HG03460 (cell line): ENCODE data around the gene KCNJ5.

ENCODE experiments used
- ATAC-seq: cut with Tn5 transposase; IDR thresholded peaks from one replicate; pipeline ENCODE4 v1.9.1; 2021; ENCODE audit not compliant: unreplicated experiment

Gene KCNJ5

DNA sequence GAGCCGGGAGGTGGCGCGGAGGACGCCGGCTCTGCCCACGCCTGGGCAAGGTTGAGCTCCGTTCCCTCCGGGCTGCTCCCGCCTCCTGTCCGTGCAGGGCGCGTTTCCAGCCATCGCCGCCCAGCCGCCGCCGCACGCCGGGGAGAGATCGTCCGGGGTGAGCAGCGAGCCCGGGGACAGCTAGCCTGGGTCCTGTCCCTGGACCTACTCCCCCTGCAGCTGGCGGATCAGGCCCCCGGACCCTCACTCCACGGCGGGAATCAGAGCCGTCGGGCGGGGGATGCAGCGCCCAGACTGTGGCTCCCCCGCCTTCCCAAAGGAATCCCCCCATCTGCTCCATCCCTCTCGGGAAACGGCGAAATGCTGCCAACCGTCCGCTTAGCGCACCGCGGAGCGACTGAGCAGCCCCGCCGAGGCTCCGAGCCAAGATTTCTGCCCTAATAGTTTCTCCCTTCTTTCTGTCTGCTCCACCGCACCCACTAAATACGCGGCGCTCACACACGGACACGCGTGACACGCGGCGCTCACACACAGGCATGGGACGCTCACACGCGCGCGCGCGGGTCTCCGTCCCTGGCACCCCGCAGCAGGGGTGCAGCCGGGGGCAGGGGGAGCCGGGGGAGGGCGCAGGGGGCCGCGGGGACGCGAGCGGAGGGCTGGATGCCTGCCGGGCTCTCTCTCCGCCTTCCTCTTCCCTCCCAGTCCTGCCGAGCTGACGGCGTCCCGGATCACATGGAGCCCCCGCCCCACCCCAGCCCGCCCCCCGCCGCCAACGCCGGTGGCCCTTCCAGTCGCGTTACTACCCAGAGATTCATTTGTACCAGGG lies at the start of gene KCNJ5:
Gene KCNJ5, plus strand, starts transcription at position 814 of the 826 bp plus-strand sequence. CDS start 19,918 bp downstream, outside the sequence.
- no peak for ATAC-seq

DNA sequence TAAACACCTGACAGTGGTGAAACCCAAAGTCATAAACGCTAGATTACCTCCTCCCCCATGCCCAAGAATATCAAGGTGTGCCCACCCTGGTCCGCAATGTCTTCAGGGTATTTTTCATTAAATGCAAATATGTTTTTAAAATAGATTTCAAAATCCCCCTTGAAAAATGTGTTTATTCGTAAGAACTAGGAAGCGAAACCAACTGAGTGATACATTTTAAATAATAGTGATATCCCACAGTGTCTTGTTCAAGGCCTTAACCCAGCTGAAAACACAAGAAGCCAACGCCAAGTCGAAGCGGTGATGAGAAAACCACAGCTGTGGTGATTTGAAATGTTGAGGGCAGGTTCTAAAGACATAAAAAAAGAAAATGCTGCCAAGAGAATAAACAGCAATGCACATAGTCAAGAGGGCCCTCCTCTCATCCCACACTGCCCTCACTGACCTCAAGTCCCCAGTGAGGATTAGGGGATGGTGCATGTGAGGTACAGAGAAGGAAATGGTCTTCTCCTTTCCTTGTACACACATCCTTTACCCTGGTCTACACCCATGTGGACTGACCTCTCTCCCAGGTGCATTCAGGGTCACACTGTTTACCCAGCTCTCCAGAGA lies 49.6 kb upstream of the KCNJ5 start:
- ATAC-seq: peak; percentile 47

DNA sequence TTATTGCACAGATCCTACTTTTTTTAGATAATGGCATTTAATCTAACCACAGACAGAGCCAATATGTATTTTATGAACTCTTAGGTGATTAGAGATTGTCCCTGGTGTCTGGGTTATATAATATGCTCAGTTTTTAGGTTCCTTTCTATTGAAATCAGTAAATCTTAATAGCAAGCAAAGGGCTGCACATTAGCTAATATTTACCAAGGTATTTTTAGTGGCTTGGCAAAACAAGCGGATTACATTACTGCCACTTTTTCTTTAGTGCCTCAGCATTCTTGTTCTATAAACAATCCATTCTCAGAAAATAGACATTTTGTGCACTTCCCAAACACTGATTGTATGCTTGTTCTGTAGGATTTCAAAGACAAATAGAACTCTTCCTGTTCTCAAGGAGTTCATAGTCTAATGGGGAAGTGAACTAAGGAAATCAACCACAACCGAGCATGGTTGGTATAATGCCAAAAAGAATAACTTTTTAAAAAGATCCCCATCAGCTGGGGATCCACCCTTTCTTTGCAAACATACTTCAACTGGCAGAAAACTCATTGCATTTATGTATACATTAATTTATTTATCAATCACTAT lies 47.9 kb upstream of the KCNJ5 start:
- no peak for ATAC-seq

DNA sequence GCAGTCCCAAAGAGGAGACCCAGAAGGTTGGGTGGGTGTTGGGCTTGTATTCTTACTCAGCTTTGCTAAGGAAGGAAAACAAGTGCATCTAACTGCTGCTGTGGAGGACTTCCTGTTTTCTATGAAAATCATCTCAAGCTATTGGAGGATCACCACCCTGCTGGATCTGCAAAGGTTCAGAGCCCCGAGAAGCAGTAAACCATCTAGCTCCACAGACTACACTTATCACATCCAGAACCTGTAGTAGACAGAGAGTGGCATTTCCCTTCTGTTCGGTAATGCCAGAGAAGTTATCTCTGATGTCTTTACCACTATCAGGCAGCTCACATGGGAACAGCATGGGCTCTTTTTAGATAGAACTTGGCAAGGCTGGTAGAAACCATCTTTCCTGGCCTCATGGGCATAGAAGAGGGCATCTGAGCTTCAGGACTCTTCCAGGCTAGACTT lies 45.8 kb upstream of the KCNJ5 start:
- no peak for ATAC-seq

DNA sequence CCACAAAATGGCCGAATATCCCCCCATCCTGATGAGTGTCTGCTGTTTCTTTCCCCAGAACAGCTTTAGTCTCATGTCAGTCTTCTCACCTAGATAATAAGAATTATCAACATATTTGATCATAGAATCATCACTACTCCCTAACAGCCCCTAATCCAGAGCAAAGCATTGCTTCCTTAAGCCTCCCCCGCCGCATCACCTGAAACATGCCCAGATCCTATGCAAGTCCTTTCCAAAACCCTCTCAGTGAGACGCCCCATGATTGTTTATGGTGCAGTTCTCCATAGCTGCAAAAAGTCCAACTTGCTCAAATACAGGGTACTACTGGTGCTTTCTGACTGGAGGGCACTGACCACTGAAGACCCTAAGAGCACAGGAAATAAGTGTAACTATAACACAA lies 44.2 kb upstream of the KCNJ5 start:
- ATAC-seq: no peak

DNA sequence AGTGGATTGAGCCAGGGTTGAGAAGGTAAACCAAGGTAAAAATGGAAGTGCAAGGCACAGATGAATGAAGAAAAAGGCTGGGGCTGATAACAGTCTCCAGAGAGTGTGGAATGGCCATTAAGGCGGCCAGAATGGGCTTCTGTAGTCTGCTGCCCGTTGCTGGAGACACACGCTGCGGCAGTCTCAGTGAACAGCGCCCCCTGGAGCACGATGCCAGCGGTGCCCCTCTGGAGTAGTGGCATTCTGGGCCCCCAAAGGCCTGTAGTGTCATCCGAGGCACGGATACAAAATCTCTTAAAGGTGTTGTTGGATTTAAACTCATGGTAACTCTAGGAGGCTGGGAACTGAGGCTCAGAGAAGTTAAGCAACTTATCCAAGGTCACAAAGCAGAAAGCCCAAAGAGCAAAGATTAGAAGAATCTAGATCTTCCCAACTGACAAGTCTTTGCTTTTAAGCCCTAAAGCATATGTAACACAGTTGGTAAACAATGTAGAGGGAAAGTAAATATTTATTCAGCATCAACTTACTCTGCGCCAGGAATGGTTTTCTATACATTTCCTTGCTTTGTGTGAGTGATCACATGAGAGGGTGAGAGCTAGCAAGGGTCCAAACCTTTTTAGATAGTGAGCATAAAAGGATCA lies 42.2 kb upstream of the KCNJ5 start:
- ATAC-seq: peak; percentile 88

DNA sequence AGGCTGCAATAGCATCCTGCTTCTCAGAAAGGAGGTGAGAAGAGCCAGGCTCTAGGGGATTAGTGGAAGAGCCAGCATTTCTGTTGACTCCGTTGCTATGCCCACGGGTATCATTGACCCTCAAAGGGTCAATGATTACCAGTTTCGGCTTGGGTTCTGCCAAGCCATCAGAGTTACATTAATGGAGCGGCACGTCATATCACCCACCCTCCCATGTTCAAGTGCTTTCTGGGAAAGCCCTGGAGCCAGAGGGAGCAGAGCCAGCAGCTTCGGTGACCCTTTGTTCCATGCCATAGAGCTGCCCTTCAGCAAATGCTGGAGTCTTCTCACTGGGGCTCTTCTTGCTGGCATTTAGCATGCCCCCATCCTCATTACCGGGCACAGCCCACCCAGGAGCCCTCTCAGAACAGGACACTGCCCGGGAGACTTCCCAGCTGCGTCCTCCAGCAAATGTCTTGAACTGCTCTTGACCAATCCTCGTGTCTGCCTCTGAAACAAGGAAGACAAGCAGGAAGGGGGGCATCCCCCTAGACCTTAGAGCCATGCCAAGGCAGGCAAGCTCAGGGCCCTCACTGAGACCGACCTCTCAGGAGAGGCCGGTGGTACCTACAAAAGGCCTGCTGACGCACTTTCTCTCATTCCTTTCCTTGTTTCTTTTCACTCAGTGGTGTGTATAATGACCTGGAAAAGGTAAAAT lies 38.7 kb upstream of the KCNJ5 start:
- no peak for ATAC-seq

DNA sequence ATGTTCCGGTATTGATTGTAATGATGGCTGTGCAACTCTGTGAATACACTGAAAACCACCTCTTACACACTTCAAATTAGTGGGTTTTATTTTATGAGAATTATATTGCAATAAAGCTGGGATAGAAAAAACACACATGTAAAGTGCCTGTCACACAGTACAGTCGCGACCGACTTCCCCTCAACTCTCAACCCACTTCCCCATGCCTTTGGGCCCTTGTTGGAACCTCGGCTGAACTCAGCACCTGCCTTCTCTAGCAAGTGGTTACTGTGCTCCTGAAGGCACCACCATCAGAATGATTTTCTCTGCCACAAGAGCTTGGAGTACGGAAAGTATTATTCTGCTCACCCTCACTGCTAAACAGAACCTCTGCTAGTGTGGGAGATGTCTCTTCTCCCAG lies 37.6 kb upstream of the KCNJ5 start:
- ATAC-seq: no peak

DNA sequence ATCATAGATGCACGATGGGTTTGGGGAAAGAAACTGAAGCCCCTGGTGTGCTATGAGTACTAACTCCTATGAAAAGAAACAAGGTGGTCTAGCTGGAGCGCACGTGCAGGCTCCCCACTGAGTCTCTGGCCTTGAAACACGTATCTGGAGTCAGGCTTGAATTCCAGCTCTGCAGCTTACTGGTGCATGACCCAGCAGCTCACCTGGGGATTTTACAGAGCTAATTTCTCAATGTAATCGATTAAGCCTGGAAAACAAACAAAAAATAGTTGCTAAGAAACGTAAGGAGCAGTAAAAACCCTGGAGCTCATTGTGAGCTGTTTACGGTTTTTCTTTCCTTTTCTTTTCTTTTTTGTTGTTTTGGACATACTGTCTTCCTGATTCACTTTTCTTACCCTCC lies 36.3 kb upstream of the KCNJ5 start:
- no peak for ATAC-seq

DNA sequence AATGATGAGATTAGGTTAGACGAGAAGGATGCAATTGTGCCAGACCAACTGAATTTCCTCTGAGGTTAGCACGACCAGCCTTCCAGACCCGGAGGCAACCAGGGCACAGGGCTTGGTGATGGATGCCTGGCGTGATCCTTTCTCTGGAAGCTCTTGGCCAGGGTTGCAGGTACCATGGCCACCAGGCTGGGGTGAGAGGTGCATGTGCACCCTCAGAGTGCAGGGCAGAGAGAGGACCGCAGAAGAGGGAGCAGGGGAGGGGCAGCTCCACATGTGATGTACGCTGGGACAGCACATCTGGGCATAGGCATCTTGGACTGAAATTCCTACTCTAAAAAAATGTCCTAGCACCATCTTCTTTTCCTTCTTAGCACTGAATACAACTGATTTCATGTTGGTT lies 34.9 kb upstream of the KCNJ5 start:
- ATAC-seq: no peak

DNA sequence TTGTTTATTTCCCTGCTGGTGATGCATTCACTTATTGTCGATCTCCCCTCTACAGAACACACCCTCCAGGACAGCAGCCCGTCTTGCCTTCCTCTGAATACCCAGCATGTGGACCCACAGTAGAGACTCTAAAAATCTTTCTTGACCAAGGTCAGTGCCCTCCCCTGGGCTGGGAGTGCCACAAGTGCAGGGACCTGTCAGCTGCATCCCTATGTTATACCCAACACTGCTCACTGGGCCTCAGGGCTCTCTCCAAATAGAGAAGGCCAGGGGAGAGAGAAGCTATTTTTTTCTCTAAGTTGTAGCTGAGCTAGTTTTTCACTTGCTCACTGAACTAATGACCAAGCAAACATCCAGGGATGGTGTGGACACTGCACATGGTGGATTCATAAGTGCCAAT lies 33.8 kb upstream of the KCNJ5 start:
- ATAC-seq: no peak

DNA sequence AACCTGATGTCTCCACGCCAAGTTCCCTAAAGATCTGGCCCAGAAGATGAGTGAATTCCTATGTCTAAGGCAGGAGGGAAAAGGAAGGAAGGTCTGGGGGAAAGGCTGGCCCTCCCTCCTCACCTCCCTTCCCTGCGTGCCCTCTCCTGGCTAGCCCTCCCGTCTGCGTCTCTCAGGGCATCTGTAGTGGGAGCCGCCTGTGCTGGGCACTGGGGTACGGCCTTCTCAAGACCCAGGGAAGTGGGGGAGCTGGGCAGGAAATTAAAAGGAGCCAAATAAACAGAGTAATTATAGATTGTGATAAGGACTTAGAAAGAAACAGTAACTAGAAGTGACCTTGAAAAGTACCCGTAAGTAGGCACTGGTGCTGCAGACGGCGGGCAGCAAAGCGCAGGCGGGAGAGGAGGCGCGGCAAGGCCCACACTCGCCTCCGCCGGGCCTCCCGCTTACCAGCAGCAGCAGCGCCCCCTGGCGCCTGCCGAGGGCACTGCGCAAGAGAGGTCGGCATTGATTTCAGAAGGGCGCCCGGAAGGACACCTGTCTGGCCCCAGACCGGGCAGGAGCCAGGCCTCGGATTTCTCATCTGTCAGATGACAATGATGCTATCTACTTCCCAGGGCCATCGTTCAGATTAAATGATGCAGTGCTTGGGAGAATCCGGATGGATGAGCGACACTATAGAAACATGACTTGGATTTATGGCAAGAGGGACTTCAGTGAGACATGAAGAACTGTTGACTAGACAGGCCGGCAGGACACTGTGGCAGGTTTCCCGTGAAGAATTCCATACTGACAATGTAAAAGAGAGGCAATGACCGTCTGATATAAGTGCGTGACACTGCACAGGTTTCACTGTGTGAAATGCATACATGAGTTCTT lies 31.4 kb upstream of the KCNJ5 start:
- peak; percentile 90 for ATAC-seq

DNA sequence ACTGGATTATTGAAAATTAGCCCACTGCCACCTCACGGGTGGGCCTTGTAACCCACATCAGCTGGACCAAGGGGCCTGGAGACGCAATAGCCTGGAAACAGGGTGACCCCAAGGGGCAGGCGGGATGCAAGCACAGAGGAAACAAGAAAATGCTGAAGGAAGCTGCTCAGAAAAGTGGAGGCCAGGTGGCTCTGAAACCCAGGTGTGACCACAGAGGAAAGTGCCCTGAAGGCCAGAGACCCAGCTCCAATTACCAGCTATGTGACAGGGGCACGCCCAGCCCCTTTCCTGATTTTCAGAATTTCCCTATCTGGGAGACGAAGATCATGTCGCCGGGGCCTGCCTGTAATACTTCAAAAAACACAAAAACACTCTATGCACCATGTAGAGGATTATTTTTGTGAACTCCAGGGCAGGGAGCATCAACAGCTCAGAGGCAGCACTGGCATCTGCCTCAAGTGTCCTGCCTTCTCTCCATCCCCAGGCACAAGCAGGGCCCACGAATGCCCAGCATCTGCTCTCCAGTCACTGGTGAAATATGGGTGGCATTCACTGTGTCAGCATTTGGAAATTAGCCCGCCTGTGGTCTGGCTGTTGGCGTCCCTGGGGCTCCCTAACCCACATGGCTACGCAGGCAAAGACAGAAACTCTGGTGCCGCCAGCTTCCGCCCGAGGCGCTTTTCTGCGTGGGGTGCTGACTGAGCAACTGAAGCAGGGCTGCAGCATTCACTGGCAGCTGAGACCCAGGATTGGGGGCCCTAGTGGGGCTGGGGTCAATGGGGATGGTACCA lies 30.4 kb upstream of the KCNJ5 start:
- no peak for ATAC-seq

DNA sequence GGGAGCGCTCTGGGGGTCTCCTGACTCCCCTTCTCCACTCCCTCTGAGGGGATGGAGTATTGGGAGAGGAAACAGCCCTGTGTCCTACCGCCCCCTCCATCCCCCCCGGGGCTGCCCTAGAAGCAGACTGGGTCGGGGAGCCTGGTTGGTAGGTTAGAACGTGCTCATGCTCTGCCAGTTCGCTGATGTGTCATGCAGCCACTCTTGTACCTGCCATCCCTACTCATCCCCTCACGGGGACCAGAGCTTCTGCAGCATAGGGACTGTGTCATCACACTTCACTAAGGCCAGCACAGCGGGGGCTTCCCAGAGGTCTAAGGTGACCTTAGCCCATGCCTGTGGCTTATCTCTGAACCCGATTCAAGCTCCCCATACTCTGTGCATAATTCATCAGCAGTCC lies 28.8 kb upstream of the KCNJ5 start:
- ATAC-seq: no peak

DNA sequence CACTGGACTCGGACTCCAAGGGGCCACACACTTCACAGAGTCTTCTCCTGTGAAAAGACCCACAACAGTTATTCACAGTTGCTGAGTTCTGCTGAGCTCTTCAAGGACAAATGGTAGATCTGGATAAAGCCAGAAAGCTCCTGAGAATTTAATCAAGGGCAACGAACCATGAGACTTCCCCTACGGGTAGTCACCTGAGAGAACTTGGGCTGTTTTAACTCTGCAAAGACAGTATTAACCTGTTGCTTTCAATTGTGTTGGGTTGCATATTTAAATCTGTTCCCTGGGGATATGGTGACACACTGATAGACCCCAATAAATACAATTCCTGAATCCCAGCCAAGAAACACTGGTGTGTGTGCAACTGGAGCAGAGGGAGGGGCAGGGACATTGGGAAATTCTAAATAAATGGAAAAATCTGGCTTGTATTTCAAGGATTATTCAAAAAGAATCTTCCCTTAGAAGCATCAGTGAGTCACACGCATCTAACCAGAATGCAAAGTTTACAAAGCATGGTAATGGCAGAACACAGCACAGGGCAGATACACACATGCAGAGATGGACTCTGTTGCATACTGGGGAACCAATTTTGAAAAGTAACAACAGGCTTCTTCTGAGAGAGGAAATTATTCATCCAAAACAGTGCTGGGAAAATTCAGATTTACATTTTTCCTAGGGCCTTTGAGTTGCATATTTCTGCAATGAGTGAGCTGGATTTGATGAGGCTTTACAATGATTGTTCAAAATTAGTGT lies 28.1 kb upstream of the KCNJ5 start:
- no peak for ATAC-seq

DNA sequence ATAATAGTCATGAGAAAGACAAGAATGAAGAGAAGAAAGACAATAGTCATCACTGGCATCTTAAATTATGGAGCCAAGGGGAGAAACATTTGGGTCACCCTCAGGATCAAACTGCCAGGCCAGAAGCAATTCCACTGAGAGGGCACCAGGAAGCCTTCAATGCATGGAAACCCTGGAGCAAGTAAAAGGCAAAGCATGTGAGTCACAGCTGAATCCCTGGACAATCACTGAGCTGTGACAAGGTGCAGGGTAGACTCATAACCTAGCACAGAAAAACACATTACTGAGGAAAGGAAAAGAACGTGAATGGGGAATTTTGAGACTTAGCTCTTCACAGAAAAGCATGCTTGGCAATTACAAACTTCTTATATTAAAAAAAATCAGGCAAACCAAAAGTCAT lies 25.7 kb upstream of the KCNJ5 start:
- no peak for ATAC-seq

DNA sequence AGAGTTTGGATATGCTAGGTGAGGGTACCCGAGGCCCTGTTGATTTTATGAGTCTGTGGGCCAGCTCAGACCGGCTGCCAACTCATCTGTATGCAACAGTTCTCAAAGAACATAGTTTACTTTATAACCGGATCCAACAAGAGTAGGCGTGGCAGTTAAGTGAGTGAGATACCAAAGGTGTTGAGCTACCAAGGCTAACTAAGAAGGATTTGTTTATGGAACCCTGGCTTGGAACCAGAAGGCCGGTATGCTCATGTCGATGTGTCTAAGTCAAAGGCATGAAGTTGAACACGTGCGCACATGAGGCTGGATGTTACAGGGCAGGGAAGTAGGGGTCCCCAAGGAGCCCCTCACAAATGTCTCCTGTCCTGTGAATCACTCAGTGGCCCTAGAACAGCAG lies 23.9 kb upstream of the KCNJ5 start, which contains the start of gene KCNJ1:
Gene KCNJ1, minus strand, starts transcription at position 20 of the 400 bp plus-strand sequence. CDS start 27,053 bp downstream, outside the sequence.
- ATAC-seq: no peak

DNA sequence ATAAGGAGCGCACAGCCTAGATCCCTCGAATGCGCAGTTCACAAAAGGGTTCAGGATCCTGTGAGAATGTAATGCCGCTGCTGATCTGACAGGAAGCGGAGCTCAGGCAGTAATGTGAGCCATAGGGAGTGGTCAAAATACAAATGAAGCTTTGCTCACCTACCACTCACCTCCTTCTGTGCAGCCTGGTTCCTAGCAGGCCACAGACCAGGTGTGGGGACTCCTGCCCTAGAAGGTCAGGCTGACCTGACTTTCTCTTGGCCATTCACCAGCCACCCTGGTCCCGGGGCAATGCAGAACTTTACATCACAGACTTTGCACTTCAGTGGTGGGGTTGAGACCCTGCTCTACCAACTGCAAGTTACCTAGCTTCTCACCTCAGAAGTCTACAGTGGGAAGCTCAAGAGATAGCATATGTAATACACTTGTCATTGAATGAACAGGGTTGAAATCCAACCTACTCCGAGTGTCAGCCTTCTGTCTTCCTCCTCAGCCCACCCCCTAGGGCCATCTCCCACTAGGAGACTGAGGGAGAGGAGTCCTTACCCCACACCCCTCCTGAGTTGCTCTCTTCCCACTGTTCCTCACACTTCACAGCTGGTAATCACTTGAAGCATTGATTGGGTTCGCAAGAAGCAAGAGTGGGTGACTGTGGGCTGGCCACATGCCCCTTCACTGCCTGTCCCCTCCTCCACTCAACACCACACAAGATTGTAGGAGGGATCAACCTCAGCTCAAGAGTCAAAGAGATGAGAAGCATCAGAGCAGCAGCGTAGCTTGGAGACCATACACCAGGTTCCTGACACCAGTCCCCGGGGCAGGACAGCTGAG lies 22.1 kb upstream of the KCNJ5 start:
- ATAC-seq: no peak
